Esophagus squamous epithelium (tissue), 4 donors: ENCODE results near the gene KLHL11.

ENCODE experiments used
- CTCF ChIP-seq, 6 experiments: fragments of 450-650 bp in 4 of 6; fragments of 200-600 bp in 2 of 6; sonication (generic) in 2 of 6; IDR thresholded peaks; one replicate each; pipeline ENCODE4 v1.5.1; 2016 to 2019; ENCODE audit warnings: antibody characterized with exemption in 6 of 6, mild to moderate bottlenecking in 4 of 6, moderate library complexity in 4 of 6
- POLR2A ChIP-seq, 4 donors: fragments of 450-650 bp; IDR thresholded peaks; one replicate each; pipeline ENCODE4 v1.6.1; 2017; ENCODE audit warnings: antibody characterized with exemption in 4 of 4, mild to moderate bottlenecking in 4 of 4, moderate library complexity in 3 of 4

- no peak for TF ChIP-seq CTCF (IDR thresholded peaks at IDR 0.05)
- TF ChIP-seq POLR2A (IDR thresholded peaks at IDR 0.05) = no peak
Measured at GRCh38 chr17:41913798-41914197, 48.6 kb upstream of the KLHL11 start.
